Esophagus squamous epithelium (tissue), 4 donors: ENCODE results near the gene ATG2B.

Experiments used
- CTCF ChIP-seq, 6 experiments: fragments of 450-650 bp in 4 of 6; fragments of 200-600 bp in 2 of 6; sonication (generic) in 2 of 6; IDR thresholded peaks; one replicate each; pipeline ENCODE4 v1.5.1; 2016 to 2019; ENCODE audit warnings: antibody characterized with exemption in 6 of 6, mild to moderate bottlenecking in 4 of 6, moderate library complexity in 4 of 6
- POLR2A ChIP-seq, 4 donors: fragments of 450-650 bp; IDR thresholded peaks; one replicate each; pipeline ENCODE4 v1.6.1; 2017; ENCODE audit warnings: antibody characterized with exemption in 4 of 4, mild to moderate bottlenecking in 4 of 4, moderate library complexity in 3 of 4

GRCh38 chr14:96362071-96362964 lies 823 bp downstream of the ATG2B start:
- TF ChIP-seq POLR2A (IDR thresholded peaks at IDR 0.05) (no peak), CTCF (IDR thresholded peaks at IDR 0.05) (no peak)
